ENCODE measurements around the gene NCKAP5.

NCKAP5 gene

DNA sequence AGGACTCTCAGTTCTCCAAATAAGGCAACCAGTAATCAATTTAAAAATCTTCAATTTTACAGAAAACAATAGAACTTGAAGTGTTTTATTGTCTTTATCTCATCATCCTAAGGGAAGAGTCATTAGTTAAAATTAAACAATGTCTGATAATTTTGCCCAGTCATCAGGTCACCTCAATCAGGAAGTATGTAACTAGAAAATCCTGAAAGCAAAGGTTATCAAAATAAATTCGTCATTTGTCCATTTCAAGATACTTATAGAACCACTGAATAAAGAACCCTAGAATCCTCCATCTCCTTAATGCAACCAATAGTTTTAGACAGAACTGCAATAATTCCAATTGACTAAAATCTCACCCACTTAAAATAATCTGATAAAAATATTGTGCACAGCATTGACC, 115.2 kb downstream of the NCKAP5 start:
- DNase-seq: no peak

DNA sequence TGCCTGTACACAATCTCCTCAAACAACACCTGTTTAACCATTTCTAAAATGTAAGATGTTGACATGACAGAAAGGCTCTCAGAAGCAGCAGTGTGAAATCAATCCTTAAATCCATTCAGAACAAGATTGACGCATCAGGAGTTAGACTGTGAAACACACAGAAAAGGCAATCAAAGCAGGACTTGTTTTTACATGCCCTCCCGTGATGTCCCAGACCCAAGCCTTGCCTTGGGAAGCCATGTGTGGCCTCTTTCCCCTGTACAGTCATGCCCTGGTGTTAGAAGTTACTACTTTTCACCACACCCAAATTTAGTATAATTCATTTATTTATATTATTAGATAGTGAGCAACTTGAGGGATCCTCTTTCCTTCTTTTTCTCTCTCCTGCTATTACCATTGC, 115.7 kb downstream of the NCKAP5 start:
- DNase-seq: no peak

DNA sequence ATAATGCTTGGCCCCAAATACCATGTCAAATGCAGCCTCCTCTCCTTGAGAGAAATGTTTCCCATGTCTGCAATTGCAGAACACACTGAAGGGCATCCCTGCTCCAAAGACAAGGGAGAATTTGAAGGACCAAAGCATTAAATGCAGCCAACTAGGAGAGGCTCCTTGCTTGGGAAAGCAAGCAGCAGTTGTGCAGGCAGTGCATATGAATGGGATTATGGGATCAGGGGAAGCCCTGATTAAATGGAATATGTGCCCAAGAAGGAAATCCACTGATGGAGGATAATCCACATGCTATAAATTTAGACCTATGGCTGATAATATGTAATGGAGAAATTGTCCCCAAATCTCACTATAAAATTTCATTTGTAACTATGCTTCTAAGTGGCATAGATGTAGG, 116.1 kb downstream of the NCKAP5 start:
- DNase-seq: no peak

DNA sequence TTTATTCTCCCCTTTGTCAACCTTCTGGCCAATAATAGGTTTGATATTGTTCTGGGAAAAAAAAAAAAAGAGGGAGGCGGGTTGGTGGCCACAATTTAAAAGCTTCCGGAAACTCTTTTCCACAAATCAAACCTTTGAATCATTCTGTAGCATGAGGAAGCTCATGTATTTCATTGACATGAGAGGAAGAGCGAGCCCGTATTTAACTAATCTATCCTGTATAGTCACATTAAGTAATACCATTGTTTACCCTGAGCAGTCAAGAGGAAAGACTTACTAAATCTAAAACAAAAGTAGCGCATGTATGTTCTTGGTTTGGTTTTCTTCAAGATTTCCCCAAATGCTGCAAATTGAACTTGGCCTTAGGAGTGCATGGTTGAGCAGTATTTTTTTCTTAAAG, 120.1 kb downstream of the NCKAP5 start:
- no peak for DNase-seq

DNA sequence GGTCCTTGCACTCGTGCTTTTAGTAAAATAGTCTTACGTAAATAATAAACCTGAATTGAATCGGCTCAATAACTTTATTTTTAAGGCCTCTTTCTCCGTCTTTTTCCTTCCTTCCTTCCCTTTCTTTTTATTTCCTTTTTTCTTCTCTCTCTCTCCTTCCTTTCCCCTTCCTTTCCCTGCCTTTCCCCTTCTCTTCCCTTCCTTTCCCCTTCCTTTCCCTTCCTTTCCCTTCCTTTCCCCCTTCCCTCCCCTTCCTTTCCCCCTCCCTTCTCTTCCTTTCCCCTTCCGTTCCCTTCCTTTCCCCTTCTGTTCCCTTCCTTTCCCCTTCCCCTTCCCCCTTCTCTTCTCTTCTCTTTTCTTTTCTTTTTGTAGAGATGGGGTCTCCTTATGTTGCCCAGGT, 121.0 kb downstream of the NCKAP5 start:
- no peak for DNase-seq

DNA sequence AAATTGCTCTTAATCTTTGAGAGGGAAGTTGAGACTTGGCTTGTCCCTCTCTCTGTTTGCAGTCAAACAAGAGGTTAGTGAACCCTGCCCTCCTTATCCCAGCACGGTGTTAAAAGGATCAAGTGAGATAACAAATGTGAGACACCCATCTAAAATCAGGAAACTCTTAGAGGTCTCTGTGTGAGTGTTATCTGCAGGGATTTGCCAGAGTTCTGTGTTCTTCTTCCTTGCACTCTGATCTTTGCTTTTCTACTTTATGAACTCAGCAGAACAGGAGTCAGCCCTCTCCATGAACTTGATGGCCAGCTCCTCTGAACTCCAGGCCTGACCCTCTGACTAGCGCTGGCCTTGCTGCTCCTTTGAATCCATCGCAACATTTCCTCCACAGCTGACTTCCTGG, 123.8 kb downstream of the NCKAP5 start:
- no peak for DNase-seq

DNA sequence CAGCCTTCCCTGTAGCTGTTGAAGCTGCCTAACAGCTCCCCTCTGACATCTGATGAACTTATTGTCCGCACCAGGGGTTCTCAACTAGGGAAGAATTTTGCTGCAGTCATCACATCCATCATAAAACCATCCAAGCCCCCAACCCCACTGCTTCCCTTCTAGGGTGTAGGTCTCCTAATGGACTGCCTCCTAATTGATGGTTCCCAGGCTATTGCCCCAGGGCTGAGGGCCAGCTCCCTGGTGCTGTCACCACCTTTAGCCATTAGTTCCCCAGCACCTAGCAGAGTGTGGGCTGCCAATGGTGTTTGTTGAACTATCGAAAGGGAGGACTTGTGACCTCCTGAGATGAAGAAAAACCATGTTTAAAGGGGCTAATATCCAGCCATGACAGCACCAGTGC, 125.9 kb downstream of the NCKAP5 start:
- DNase-seq: no peak

DNA sequence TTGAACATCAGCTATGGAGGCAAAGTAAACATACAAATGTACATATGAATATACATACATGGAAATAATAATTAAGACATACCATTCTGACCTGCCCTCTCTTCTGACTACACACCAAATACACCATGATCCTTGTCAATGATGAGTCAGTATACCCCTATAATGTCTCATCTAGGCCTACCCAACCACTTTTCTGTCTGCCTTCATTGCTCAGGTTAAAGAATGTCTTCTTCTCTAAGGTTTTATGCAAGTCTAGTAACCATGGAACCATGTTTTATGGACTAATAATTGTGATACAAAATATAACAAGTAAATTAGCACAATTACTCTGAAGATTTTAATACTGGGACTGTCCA, 128.7 kb downstream of the NCKAP5 start:
- no peak for DNase-seq

DNA sequence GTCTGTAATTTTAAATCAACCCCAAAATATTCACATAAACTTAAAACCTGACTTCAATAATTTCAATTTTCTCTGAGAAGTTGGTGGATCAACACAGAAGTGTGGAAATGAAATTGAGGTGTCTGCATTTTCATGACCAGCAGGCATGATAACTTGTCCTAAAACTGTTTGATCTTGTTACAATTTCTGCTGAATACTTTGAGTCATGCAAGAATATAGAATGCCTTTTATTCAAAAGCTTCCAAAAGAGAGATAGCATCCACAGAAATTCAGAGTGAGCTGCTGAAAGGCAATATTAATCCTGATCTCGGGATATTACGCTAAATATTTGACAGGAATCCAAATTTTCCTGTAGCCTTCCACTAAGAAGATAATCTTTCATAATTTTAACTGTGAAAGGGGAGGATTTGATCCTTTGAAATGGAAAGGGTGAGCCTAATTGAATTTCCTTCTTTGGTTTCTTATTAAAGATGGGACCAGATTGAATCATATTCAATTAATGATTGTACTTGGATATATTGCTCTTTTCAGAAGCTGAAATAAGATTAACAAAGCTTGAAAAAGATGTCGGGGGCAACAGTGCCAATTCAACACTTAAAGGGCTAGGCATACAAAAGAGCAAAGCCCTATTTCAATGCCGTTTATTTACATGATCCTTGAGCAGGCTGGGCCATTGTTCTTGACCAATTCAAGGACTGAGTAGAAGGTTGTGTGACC, 129.3 kb downstream of the NCKAP5 start:
- no peak for DNase-seq

DNA sequence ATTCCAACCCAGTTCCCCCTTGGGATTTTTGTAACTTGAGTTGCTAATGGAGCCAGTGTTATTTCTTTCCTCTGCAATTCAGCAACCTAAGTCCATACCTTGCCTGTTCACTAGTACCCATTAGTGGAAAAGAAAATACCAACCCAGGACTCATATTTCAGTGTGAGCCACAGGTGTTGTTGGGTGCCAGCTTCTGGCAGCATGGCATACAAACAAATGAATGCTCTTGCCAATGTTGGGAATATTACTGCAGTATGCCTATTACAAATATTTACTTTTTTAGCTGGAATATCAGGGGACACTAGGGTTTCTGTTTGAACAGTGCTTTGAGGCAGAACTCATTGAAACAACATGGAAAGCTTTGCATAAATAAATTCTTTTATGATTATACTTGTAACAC, 130.2 kb downstream of the NCKAP5 start:
- no peak for DNase-seq

DNA sequence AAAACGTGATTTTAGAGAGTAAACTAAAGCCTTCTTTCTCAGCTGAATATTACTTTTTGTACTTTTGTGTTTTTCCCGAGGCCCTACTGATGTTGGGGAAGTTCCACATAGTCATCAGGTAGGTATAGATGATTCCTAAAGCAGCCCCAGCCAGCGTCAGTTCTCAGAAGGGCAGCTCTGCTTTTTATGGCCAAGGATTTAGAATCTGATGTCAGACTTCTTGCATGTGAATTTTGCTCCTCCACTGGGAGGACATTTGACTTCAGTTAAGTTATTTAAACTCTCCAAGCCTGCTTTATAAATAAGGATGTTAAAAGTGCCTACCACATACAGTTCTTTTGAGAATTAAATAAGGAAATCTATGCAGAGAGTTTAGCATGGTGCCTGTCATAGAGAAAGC, 130.8 kb downstream of the NCKAP5 start:
- no peak for DNase-seq

DNA sequence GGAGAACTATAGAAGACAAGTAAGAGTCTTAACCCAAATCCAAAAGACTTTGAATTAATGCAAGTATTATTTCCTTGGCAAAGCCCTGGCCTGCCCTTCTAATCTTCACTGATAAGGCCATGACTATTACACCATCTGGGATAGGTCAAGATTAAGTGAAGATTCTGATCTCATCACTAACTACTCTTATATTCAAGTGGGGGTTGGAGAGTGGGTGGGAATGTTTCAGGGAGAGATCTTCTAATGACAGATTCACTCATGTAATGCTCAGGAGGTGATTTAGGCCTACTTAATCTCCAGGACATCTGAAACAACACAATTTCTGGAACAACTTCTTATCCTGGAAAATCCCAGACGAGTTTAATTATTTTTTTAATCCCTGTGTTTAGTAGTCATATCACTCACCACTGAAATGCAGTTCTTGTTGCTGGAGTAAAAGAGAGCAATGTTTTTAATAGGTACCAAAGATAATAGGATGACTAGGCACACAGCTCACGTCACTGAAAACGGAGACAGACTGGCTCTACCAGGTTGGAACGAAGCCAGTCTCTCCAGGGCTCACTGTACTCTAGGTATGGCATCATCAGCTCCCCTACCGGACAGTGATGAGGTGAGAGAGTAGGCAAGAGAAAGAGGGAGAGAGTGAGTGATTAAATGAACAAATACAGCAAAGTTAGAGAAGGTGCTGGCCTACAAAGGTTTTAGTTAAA, 133.1 kb downstream of the NCKAP5 start:
- no peak for DNase-seq

DNA sequence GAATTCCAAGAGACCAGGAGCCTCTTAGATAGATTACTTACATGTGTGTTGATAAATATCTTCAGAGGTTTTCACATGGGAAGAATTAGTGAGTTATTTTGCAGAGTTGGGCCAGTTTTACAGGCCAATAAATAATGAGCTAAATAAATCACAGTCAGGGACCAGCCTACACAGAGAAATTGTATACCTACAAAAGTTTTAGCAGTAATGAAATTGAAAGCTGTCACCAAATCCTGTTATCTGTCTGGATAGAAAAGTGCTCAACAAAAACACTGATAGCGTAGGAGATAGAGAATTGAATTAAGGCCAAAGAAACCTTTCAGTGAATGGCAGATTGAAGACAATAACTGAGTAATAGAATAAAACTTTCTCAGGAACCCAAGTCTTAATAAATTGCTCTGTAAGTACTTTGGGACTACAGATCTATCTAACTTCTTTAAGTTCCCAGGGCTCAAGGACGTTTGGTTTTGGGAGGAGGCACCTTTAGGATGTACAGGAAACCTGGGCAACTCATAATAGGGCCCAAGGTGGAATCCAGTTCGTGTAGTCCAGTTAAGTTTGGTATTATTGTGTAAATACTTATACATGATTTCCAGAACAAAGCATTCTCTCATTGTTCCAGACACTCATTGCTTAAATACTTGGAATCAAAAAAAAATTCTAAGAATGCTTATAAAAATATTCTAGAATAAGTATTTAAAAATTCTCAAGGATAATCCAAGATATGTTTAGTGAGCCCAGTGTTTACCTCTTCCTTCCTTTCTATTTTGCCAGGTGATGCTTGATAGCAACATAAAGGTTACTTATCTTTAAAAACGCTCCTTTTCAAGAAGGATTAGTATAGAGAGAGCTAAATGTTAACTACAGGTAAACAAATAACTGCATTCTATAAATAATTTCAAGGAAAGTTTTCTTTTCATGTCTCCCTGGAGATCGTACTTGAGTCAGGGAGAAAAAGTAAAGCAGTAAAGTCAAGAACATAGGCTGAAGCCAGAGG, 134.5 kb downstream of the NCKAP5 start:
- no peak for DNase-seq

DNA sequence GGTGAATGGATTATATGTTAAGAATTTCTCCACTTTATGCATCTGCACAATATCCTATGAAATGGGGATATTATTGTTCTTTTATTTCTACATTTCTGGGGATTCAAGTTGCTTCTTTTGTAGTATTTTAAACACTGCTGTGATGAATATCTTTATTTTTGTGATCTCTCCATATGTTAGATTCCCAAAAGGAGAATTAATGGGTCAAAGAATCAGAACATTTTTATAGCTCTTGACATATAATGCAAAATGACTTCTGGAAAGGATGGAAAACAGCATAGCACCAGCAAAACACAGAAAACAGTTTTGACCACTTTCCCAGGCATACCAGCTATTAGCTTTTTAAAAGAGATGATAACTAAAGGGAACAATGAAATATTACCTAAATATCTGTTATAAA, 135.5 kb downstream of the NCKAP5 start:
- DNase-seq: no peak

DNA sequence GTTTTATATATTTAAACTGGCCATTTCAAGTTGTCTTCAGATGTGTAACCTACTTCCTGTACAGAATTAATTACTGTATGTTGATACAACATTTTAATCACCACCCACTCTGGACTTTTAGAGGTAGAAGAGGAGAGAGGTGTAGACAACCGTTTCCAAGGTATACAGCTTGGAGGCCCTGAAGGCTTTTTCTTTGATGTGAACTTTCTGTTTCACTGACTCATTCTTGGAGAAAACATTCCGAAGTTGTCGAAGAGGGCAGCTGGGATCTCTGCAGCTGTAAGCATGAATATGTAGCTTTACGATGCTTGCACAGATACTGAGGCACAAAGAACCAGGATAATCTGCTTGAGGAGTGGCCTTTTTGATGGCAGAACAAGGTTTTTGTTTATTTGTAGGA, 137.0 kb downstream of the NCKAP5 start:
- no peak for DNase-seq

DNA sequence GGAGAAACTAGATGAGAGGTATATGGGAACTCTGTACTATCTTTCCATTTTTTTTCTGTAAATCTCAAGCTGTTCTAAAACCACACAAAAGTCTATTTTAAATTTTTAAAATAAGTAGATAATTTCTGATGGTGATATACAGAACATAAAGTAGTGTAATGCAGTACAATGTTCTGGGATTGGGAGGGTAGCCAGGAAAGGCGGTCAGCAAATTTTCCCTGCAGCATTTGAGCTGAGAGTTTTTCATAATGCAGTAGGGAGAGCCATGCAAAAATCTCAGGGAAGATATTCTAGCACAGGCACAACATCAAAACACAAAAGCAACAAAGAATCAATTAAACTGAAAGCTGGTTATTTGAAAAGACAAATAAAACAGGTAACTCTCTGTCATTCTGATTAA, 141.5 kb downstream of the NCKAP5 start:
- DNase-seq: no peak

DNA sequence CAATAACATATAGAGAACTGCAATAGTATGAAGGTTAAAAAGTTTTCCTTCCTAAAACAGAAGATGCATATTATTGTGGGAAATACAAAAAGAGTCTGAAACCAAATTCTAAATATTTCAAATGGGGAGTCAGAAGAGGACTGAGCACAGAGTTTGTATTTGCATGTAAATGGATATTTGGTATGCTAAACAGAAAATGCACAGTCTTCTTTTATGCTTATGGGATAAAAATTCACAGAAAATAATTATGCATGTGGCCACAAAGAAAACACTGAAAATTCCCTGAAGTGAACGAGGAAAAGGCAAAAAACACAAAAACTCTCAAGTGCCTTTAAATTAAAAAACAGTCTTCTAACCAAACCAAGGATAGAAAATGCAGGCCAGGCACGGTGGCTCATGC, 142.7 kb downstream of the NCKAP5 start:
- no peak for DNase-seq

DNA sequence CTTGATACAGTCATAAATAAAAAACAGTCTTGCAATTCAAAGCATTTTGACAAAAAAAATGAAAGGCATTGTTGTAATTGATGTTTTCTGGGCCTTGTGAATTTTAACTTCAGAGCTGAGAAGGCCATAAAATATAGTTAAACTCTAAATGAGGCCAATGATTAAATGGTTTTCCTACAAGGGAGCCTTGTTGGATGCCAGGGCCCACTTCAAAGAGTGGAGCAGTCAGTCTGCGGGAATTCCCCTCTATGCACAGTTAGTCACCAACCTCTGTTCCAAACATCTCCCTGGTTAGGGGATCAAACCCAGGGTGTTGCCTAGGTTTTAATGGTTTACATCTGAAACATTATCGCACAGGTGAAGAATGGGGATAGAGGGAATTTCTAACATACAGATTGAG, 143.4 kb downstream of the NCKAP5 start:
- DNase-seq: no peak

DNA sequence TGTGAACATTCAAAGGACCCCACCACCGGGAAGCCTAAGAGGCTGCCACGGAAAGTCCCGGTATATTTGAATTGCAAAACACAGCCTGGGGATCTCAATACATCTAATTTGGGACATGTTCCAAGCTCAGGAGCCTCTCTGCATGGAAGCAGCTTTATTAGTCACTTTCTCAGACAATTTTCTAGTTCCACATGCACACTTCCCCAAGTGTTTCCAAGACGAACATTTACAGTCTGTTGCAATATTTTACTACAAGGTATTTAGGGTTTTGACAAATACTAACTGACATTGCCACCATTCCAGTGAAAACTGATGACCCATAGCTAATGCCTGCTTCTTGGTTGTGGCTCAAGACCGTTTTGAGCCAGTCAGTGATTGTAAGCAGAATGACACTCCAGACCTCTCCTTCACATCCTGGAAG, 145.3 kb downstream of the NCKAP5 start:
- no peak for DNase-seq

DNA sequence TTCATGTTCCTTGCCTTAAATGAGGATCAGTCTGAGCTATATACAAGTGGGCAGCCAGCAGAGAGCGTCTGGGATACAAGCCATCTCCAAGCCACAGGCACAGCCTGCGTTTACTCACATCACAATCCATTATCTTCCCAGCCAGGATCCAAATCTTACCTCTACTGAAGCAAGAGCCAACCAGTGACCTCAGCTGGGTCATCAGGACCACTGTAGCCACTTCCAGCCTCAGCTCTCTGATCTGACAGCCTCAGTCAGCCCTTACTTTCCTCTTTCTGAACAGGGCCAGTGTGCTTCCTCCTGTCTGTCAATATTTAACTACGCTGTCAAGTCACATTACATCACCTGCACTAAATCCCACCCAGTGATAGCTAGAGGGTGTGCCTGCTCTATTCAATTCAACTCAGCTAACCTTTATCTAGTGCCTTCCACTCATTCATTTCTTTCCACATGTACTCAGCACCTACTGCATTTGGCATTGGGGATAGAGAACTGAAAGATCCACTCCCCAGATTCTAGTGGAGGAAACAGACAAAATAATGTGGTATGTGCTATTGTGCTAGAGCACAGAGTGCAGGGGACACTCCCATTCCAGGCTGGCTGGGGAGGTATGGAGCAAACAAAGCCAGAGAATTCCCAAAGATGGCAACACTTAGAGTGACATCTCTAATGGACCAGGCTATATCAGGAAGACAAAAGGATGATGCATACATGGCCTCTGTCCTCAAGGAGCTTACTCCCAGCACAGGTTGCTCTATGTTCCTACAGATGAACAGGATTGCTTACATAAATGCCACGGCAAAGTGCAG, 146.5 kb downstream of the NCKAP5 start:
- DNase-seq: no peak

DNA sequence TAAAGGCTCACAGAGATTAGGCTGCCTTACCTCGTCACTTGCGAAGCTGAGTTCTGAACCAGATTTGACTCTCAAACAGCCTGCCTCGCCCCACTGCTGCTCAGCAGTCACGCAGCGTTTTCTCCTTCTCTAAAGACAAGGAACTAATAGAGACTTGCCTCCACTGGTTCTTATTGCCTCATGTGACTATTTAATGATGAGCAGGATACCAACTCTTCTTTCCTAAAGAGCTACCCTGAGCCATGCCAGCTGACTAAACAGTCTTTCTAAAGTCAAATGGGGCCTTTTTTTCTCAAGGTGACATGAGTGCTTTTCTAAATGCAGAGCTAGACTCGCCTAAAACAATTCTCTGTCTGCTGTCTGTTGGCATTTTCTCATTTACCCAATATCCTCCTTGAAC, 147.5 kb downstream of the NCKAP5 start:
- no peak for DNase-seq

DNA sequence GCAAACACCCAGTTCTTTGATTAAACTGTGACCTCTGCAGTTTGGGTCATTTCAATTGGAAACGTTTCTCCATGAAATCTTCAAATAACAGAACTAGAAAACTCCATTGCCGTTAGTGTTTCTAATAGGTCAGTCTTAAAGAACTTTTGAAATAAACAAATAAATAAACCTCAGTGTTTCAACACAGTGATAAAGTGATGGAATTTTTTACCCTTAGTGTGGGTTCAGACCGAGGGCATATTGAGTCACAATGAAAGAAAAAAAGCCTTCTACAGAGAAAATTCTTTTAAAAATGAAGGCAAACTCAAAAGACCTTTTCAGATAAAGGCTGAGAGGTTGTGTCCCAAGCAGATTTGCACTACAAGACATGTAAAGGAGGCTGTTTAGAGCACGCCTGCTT, 149.6 kb downstream of the NCKAP5 start:
- DNase-seq: no peak

DNA sequence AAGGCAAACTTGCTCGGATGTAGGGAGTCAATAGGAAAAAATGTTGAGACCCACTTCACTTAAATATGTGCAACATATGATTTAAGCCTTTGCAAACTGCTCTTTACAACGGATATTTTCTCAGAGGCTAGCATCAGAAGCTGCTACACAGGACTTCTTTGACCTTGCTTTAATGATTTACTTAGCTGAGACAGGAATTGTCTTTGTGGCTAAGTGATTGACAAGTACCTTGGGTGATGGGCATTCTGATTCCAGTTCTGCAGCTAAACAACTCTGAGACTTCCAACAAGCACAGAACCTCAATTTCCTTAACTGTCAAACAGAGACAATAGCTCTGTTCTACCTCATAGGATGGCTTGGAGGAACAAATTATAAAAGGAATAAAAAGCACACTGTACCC, 150.2 kb downstream of the NCKAP5 start:
- no peak for DNase-seq

All from DMS79 (cell line).